Keratinocyte (primary cell): Measurements from ENCODE around the gene ALK.

Source experiments
- CTCF ChIP-seq, 3 experiments: IDR thresholded peaks in 1 of 3; conservative IDR thresholded peaks in 1 of 3; optimal IDR thresholded peaks in 1 of 3; 2 replicates in 2 of 3; 3 replicates in 1 of 3; pipeline versions ENCODE3 to v1.5.1; 2011; ENCODE audit warnings: low read length in 3 of 3, mild to moderate bottlenecking in 3 of 3, moderate library complexity in 2 of 3, control low read depth in 1 of 3, inconsistent platforms in 1 of 3; ENCODE audit not compliant: insufficient read depth in 2 of 3; ENCODE audit errors: extremely low read depth in 1 of 3
- EZH2 ChIP-seq: IDR thresholded peaks from one replicate; pipeline ENCODE4 v1.6.1; 2012; ENCODE audit warnings: inconsistent platforms, mild to moderate bottlenecking, low read length, moderate library complexity

- TF ChIP-seq CTCF (optimal IDR thresholded peaks at IDR 0.05 in 1 of 3, IDR thresholded peaks at IDR 0.05 in 1 of 3, conservative IDR thresholded peaks at IDR 0.05 in 1 of 3; ENCODE audit: extremely low read depth in 1 of 3, insufficient read depth in 2 of 3, low read length in 3 of 3) = peak; percentile 15 to 56 (median 28)
- no peak for TF ChIP-seq EZH2
These were observed 606.4 kb downstream of the ALK start for GRCh38 chr2:29314816-29315571.
